C1 segment of cervical spinal cord (tissue), 14 donors: ENCODE results near the gene LHFPL3.
"Not testable (repeated sequence)": the region's sequence is repeated elsewhere in the genome, so short reads cannot be mapped to it uniquely, and the experiment has no call there.

Experiments used
- DNase-seq, 14 donors: peaks; one replicate each; lab custom pipeline; 2025; lab: John Stamatoyannopoulos, UW

The LHFPL3 gene

DNA sequence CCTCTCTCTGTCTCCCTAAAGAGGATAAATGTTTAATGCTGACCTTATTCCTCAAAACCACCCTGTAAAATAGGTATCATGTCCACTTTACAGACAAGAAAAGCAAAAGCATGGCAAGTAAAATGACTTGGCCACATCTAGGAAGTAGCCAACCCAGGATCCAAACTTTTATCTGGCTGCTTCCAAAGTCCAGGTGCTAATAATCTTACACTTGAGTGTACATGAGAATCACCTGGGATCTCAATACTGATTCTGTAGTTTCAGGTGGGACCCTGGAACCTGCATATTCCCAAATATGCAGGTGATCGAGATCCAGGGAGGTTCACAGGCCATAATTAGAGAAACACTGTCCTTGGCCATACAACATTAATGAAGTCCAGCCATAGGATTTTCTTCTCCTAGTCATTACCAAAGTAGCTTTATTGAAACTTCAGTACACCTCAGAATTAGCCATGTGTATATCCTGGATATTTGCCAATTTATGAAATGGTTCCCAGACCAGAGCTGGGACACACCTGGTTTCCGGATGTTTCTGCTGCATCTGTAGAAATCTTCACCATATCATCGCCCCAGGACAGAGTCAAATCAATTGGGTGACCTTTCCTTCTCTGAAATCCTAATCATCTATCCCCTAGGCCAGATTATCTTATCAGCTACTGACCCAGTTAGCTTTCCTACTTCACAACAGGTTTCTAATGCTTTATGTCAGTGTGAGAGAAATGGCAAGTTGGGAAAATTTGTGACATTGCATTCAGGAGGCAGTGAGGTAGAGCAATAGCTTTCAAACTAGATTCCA is 566.5 kb downstream of the LHFPL3 start:
- DNase-seq, result no peak

DNA sequence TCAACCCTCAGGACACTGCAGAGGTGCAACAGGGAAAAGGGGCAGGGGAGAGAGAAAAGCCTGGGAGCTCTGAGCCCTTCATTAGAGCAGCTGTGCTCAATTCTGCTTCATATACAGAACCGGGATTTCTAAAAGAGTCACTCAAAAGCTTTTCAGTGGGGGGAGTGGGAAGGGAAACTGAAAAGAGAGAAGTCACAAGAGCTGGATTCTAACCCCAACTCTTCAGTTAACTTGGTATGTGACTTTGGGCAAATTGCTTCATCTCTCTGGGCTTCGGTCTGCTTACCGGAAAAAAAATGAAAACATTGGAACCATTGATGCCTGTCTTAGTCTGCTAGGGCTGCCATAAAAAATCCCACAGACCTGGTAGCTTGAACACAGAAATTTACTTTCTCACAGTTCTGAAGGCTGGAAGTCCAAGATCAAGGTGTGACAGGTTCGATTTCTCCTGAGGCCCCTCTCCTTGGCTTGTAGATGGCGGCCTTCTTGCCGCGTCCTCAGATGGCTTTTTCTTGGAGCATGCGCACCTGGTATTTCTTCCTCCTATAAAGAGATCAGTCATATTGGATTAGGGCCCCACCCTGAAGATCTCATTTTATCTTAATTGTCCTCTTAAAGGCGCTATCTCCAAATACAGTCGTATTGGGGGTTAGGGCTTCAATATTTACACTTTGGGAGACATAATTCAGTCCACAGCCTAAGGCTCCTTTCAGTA is 567.3 kb downstream of the LHFPL3 start:
- no peak for DNase-seq

DNA sequence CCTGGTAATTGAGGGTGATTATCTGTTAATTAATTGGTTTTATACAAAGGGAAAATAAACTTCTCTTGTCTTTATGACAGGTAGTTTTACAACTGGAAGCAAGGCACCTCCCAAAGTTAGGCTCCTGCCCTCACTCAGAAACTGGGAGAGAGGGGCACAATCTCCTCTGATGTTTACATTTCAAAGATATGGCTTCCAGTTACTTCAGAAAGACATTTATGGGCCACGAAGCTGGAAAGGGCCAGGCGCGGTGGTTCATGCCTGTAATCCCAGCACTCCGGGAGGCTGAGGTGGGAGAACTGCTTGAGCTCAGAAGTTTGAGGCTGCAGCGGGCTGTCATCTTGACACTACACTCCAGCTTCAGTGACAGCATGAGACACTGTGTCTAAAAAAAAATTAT is 570.0 kb downstream of the LHFPL3 start:
- no peak for DNase-seq

DNA sequence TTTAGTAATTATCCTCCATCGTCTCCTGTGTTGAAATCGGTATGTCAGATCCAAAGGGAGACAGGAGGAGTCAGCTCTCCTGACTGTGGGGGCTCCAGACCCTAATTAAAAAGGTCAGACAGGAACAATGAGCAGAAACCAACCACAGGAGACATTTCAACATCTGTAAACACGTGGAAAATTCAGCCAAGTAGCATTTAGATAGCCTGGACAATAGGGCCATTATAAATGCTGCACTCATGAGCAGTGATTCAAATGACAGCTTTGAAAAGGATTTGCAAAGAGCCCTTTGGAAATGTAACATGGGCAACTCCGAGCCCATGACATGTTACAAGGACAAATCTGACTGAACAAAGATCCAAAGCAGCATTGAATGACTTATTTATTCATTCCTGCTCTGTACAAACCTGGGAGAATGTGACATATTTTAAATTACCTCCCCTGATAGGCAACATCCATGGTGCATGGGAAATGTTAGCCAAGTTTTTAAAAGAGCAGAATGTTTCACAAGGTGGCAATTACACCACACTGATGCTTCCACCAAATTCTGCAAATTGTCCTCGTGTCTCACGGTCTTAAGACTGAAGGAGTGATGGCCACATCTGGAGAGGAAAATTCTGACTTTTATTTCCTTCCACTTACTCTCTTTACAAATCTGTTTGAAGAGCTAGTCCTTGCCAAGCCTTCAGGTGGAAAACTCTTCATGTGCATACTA is 572.3 kb downstream of the LHFPL3 start:
- peak in 3 of 14 donors; percentile 7 to 69 (median 31) for DNase-seq

DNA sequence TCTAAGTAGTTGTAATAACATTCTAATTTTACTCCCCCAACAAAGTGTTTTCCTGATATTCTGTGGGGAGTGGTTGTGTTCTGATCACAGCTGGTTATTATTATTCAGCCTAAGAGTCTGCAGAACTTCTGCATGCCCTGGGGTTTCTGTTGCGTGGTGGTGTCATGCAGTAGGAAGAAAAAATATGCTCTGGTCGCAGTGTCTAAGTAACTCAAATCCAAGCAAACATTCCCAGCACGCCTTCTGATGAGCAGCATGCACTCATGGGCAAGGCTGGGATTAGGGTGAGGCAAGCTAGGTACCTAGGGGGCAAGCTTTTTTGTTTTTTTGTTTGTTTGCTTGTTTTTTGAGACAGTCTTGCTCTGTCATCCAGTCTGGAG is 572.8 kb downstream of the LHFPL3 start:
- DNase-seq, result no peak

DNA sequence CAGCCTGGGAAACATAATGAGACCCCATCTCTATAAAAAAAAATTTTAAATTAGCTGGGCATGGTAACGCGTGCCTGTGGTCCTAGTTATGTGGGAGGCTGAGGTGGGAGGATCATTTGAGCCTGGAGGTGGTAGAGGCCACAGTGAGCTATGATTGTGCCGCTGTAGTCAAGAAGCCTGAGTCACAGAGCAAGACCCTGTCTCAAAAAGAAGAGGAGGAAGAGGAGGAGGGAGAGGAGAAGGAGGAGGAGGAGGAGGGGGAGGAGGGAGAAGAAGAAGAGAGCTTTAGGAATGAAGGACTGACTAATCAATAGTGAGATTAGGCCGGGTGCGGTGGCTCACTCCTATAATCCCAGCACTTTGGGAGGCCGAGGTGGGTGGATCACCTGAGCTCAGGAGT is 573.8 kb downstream of the LHFPL3 start:
- no peak for DNase-seq

DNA sequence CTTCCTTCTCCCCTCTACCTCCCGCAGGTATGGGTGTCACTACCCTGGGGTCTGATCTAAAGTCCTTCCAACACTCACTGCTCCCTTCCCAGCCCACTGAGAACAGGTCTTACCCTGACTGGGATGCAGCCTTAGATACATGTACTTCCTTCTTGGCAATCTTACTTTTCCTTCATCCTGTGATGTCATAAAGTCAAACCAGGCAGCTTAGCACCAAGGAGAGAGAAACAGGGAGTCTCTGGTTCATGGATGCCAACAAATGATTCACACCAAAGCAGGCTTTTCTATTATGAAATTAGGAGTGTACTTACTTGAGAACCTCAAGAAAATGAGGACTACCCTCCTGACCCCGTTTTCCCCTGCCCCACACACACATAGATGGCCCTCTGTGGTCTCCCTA is 574.6 kb downstream of the LHFPL3 start:
- no peak for DNase-seq

DNA sequence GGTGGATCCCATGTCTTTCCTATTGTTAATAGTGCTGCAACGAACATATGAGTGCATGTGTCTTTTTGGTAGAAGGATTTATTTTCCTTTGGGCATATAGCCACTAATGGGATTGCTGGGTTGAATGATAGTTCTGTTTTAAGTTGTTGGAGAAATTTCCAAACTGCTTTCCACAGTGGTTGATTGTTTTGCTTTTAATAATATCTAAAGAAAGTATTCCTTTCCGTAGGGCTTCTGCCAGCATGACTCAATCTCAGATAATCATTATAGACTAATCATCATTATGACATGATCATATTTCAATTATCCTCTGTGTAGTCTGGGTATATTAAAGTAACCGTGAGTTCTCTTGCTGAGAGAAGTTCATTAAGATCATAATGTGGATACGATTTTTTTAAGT is 575.4 kb downstream of the LHFPL3 start:
- no peak for DNase-seq

DNA sequence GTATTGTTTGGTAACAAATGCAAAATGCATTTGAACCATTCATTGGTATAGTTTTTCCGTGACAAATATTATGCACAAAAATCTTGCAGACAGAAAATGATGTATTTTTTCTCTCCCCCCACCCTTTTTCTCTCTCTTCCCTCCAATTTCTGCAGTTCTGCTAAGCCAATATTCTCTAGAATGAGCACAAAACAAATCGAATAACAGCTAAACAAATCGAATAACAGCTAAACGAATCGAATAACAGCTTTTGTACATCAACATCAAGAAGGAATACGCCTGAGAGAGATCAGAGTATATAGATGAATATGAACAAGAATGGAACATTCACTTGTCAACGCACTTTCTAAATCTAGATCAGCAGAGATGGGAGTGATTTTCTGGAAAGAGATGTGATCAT is 577.6 kb downstream of the LHFPL3 start:
- no peak for DNase-seq

DNA sequence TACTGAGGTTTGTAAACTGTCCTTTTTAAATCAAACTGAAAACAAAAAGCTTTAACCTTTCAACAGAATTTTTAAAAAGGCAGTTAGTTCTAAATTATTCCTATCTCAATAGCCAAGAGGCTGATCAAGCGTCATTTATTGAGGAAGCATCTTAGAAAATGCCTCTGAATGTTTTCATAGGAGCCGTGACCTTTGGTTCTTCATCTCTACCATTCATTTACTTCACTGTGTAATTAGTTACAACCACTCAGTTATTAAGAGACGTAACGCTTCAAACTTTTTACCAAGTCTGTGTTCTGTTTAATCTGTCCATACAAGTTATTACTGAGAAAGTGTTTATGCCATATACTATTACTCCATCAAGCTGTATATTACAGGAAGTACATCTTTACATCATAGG is 578.2 kb downstream of the LHFPL3 start:
- DNase-seq, result no peak

DNA sequence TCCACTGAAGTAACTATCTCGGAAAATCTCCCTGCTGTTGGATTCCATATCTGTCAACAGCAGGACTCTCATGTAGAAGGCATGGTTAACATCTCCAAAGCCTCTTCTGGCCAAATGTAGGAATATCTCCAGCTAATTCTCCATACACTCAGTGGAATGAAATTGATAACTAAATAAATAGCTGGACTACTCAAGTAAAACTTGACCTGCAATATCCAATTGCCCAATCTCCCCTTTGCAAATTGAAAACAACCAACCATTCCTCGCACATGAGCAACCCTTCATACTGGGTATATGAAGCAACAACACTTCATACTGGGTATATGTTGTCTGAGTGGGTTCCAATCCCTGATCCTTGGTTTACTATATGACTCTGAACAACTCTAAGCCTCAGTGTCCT is 580.2 kb downstream of the LHFPL3 start:
- DNase-seq, result no peak

DNA sequence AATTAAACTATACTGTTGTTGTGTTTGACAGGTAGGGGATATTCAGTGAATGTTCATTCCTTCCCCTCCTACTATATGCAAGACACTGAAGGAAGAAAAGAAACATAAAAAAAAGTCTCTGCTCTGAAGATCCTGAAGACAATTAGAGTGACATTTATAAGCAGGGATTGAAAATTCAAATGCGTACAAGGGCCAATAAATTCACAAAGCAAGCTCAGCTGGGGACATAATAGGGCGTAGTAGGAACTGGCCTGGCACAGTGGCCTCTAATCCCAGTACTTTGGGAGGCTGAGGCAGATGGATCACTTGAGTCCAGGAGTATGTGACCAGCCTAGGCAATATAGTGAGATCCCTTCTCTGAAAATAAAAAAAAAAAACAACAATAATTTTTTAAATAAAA is 580.7 kb downstream of the LHFPL3 start:
- DNase-seq, result no peak

DNA sequence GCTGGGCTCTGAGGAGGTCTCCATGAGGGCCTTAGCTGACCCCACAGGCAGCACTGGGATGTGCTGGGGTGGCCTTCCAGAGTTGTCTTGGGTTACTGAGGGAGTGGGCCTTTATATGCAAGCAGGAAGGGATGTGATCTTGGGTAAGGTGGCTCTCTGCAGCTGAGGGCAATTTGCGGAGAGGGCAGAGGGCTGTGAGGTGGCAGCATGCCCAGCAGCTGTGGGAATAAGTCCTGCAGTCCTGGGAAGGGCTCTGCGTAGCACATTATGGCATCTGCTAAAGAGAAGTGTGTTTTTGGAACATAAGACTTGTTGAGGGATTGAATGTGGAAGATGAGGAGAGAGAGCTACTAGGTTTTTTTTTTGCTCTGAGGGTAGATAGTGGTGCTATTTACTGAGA is 586.0 kb downstream of the LHFPL3 start:
- DNase-seq, result no peak

DNA sequence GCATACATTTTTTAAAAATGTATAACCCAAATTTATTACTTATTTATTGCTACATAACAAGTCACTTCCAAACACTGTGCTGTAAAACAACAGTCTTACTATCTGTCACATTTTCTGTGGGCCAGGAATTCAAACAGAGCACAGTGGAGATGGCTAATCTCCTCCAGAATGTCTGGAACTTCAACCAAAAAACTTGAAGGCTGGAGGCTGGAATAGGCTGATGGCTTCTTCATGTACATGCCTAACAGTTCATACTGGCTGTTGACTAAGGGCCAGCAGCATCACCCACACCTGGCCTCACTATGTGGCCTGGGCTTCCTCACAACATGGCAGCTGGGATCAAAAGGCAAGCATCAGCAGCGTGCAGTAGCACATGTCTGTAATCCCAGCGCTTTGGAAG is 593.2 kb downstream of the LHFPL3 start:
- no peak for DNase-seq

DNA sequence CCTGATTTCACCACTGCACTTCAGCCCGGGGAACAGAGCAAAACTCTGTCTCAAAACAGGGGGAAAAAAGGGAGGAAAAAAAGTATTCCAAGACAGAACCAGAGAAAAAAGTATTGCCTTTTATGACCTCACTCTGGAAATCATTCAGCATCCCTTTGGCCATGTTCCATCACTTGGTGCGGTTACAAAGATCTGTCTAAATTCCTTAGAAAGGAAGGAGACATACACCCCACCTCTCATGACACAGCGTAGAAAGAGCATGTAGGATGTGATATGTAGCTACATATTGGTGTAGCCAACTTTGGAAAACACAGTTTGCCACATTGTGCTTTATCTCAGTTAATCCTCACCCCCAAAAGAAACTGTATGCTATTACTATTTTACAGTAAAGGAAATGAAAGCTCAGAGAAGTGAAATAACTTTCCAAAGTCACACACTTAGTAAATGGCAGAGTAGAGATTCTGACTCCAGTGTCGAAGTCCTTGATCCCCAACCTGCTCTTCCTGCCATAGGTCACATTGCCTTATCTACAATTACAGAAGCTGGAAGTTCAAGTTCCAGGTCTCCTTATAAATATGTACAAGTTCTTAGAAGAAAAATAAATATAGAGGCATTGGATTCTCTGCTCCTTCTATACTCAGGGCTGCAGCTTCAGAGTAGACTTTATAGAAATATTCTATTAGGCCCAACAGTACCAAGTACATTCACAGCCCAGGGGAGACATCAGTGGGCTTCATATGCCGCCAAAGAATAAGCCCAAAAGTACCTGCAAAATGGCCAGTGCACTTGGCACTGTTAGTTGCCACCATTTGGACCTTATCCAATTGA is 594.0 kb downstream of the LHFPL3 start:
- no peak for DNase-seq

DNA sequence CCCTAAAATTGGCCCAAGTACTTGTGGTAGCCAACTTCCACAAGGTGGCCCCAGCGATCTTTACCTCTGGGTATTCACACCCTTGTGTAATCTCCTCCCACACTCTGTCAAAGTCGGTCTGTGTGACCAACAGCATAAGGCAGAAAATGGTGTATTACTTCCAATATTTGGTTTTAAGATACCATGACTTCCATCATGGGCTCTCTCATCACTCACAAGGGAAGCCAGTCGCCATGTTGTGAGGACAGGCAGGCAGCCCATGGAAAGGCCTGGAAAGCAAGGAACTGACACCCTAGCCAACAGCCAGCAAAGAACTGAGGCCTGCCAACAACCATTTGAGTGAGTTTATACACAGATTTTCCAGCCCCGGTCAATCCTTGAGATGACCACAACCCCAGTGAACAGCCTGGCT is 594.6 kb downstream of the LHFPL3 start:
- peak in 10 of 14 donors; percentile 3 to 55 (median 36) for DNase-seq

DNA sequence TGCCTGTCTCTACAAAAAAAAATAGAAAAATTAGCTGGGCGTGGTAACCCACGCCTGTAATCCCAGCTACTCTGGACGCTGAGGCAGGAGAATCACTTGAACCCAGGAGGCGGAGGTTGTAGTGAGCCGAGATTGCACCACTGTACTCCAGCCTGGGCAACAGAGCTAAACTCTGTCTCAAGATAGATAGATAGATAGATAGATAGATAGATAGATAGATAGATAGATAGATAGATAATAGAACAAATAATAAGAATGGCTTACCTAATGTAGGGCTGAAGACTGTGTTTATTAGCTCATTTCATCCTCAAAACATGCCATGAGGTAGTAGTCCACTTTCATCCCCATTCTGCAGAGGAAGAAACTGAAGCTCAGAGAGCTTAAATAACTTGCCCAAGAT is 597.8 kb downstream of the LHFPL3 start:
- DNase-seq, result not testable (repeated sequence)

DNA sequence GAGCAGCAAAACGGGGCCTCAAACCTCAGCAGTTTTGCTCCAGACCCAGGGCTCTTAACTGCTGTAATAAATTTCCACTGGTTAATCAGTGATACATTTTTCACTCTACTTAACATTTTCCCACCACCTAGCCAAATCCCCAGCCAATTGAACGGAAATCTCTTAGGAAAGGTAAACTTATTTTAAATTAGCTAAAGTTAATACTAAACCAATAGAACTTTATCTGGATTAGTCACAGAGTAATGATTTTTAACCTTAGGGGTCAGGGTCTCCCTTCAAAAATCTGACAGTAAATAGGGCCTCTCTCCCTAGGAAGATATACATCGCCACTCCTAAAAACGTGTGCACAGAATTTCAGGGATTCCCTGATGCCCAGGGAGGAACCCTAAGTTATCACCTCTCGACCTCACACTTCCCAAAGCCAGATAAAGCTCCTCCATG is 598.2 kb downstream of the LHFPL3 start:
- DNase-seq, result no peak

DNA sequence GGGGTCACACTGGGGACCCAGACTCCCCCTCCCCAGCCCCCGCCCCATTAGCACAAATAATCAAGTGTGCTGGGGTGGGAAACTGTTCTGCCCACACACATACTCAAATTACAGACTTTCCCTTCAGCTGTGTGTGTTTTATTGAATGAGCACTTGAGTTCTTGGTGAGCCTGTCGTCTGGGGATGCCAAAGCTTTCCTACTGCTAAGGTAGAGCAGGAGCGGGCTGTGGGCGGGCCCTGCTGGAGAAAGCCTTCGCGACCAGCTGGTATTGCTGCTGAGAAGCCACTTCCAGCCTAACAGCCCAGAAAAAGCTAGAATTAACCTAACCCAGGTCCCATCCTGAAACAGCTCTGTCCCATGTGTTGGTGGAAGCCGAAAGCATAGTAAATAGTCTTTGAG is 598.7 kb downstream of the LHFPL3 start:
- no peak for DNase-seq

DNA sequence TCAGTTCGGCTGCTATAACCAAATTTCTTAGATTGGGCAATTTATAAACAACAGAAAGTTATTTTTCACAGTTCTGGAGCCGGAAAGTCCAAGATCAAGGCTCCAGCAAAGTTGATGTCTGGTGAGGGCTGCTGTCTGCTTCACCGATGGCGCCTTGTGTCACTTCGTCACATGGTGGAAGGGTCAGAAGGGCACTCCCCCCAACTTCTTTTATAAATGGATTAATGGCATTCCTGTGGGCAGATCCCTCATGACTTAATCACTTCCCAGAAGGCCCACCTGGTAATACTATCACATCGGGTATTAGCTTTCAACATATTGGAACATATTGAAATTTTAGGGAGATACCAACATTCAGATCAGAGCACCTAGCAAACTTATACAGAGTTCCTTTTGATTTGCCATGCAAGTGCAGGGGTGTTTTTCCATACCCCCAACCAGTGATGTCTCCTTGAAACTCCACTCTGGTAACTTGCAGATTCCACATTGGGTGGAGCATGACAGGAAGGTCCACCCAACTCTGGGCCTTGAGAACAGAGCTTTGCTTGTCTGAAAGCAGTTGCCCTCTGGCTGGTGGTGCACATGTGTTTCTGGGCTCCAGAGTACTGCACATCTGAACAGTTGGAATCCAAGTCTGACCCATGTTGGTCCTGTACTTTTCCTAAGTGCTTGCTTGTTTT is 600.5 kb downstream of the LHFPL3 start:
- DNase-seq, result no peak

DNA sequence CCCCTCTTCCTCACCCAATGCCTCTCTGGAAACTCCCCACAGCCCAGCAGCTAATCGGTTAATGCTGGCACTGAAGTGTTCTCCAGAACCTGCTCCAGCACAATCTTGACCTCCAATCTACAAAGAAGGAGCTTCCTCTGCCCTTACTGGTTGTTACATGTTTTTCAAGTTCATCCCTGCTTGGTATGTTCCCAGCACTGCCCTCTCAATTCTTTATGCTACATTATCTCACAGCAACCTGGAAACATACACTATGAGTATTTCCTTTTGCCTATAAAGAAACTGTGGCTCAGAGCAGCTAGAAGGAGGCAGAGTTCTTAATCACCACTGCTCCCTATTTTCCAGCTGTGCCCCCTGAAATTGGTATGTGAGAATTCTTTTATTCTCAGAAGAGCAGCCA is 601.5 kb downstream of the LHFPL3 start:
- DNase-seq, result no peak
